Hepatocyte (in vitro differentiated cells): ENCODE measurements around the gene TMEM11. TPM values are rescaled to one million over a fixed set of nuclear protein-coding genes. Genes with fewer than 3 reads are reported as not detected.

Experiments
- DNase-seq: peaks from one replicate; pipeline ENCODE4 v3.0.0-alpha.2; 2016; ENCODE audit warnings: low spot score
- H2AFZ ChIP-seq: fragments of 200-600 bp; sonication (generic); 2 replicates; pipeline ENCODE4 v1.6.0; 2016; ENCODE audit warnings: antibody characterized with exemption, mild to moderate bottlenecking
- H3K27ac ChIP-seq: fragments of 200-600 bp; sonication (generic); 2 replicates; pipeline ENCODE4 v1.5.1; 2016; ENCODE audit warnings: mild to moderate bottlenecking
- H3K27me3 ChIP-seq: fragments of 200-600 bp; sonication (generic); 2 replicates; pipeline ENCODE4 v1.6.1; 2016
- H3K36me3 ChIP-seq: fragments of 200-600 bp; sonication (generic); replicated peaks from 2 replicates; pipeline ENCODE4 v1.5.1; 2016; ENCODE audit warnings: low read depth; ENCODE audit not compliant: insufficient read depth
- H3K4me1 ChIP-seq: fragments of 200-600 bp; sonication (generic); 2 replicates; pipeline ENCODE4 v1.5.1; 2016; ENCODE audit warnings: mild to moderate bottlenecking, moderate library complexity; ENCODE audit not compliant: insufficient read depth
- H3K4me2 ChIP-seq: fragments of 200-600 bp; sonication (generic); 2 replicates; pipeline ENCODE4 v1.6.0; 2016
- H3K4me3 ChIP-seq: fragments of 200-600 bp; sonication (generic); 2 replicates; pipeline ENCODE4 v1.5.1; 2016; ENCODE audit warnings: mild to moderate bottlenecking
- H3K79me2 ChIP-seq: fragments of 200-600 bp; sonication (generic); 2 replicates; pipeline ENCODE4 v1.6.0; 2017; ENCODE audit warnings: mild to moderate bottlenecking
- H3K9me2 ChIP-seq: fragments of 200-600 bp; sonication (generic); replicated peaks from 2 replicates; pipeline ENCODE4 v1.6.0; 2017; ENCODE audit warnings: mild to moderate bottlenecking; ENCODE audit not compliant: insufficient read depth
- H3K9me3 ChIP-seq: fragments of 200-600 bp; sonication (generic); 2 replicates; pipeline ENCODE4 v1.5.1; 2016; ENCODE audit warnings: low read depth, mild to moderate bottlenecking
- H4K20me1 ChIP-seq: fragments of 200-600 bp; sonication (generic); 2 replicates; pipeline ENCODE4 v1.6.0; 2016; ENCODE audit warnings: mild to moderate bottlenecking; ENCODE audit not compliant: insufficient read depth, poor library complexity, severe bottlenecking
- EZH2 ChIP-seq: fragments of 200-600 bp; sonication (generic); IDR thresholded peaks from 2 replicates; pipeline ENCODE4 v1.6.1; 2016; ENCODE audit warnings: antibody characterized with exemption, mild to moderate bottlenecking, borderline replicate concordance
- EZH2phosphoT487 ChIP-seq: fragments of 200-600 bp; sonication (generic); IDR thresholded peaks from one replicate; pipeline ENCODE4 v1.6.1; 2018; ENCODE audit warnings: antibody characterized with exemption, mild to moderate bottlenecking, low read depth, moderate library complexity; ENCODE audit not compliant: unreplicated experiment, severe bottlenecking
- WGBS: methylation state at CpG from one replicate; pipeline ENCODE4 v1.1.6; 2016; ENCODE audit warnings: low lambda C conversion rate; ENCODE audit errors: missing lambda C conversion rate; 5-methylcytosine and 5-hydroxymethylcytosine counted together
- polyA plus RNA-seq: library from polyadenylated mRNA; unstranded; fragments of >200 nt; fragmentation: Nextera tagmentation; extraction: Ambion mirVana; gene quantifications from 2 replicates; pipeline ENCODE4 v1.2.1, GENCODE V29; 2016
- total RNA-seq: library from RNA; depleted of rRNA; stranded (reverse); fragments of >200 nt; gene quantifications from 2 replicates; pipeline ENCODE4 v1.2.3, GENCODE V29; 2014
- TF ChIP-seq, protein P1 (sequence below): fragments of 200-600 bp; sonication (generic); IDR thresholded peaks from 2 replicates; pipeline ENCODE4 v1.5.1; 2016; ENCODE audit warnings: antibody characterized with exemption, mild to moderate bottlenecking; ENCODE audit not compliant: poor library complexity

TMEM11 gene
- total and polyA plus RNA-seq, 2 experiments from 2014 or later, result 21.6 to 78.1 TPM

DNA sequence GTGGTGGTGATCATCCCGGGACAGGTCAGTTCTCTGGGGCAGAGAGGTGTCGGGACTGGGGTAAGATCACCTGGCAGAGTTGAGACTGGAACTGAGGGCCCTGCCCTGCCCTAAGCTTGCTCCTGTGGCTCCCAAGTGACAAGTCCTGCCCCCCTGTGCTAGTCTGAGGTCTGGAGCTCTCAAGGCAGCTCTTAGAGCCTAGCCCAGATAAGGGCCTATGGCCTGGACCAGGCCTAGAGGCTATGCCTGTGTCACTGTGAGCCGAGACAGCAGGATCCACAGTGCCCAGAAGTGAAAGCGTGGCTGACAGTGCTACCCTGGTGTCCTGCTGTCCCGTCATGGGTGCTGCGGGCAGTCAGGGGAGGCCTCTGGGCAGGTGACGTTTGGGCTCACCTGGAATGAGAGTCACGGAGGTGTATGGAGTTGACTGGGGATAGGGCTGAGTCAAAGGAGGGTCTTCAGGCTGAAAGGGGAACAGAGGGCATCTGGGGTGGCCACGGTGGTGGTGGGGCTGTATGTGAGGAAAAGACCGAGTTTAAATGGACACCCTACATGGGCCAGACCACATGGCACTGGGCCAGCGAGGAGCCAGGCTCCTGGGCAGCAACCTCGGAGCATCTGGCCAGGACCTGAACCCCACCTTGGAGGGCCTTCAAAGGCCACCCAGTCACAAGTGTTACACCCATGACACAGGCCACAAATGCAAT lies 33.7 kb upstream of the TMEM11 start:
- H3K27ac ChIP-seq, result no peak overlapping the region
- no peak for TF ChIP-seq EZH2phosphoT487
- WGBS, result 94% methylated on average over 12 of the region's 12 CpGs
- no peaks in the 10 kb centered on the region for H3K4me1 ChIP-seq
- peaks cover 3% of the 10 kb centered on the region for H3K79me2 ChIP-seq
- no peaks in the 10 kb centered on the region for H3K9me2 ChIP-seq
- H3K4me2 ChIP-seq, result no peak overlapping the region
- no peaks in the 10 kb centered on the region for H3K9me3 ChIP-seq
- no peak for DNase-seq
- H3K36me3 ChIP-seq, result no peaks in the 10 kb centered on the region
- no peak overlapping the region for H2AFZ ChIP-seq
- no peaks in the 10 kb centered on the region for H3K27me3 ChIP-seq
- H4K20me1 ChIP-seq, result no peaks in the 10 kb centered on the region
- no peak overlapping the region for H3K4me3 ChIP-seq

DNA sequence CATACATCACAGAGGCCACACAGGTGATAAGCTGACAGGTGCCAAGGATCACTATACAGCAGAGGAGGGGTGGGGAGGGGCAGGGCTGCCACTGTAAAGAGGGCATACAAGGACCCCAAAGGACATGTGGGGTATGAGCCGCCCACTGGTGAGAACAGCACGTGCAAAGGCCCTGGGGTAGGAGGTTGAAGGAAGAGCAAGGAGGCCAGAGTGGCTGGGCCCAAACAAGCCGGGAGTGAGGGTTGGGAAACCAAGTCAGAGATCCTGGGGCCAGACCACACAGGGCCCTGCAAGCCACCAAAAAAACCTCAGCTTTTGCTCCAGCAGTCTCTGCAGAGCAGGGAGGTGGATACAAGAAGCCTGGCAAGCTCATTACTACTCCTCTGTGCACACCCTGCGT lies 32.7 kb upstream of the TMEM11 start:
- Histone ChIP-seq H3K27ac (no peak overlapping the region), H3K79me2 (no peaks in the 10 kb centered on the region), H4K20me1 (no peaks in the 10 kb centered on the region), H3K4me1 (no peaks in the 10 kb centered on the region), H3K9me3 (no peaks in the 10 kb centered on the region), H3K27me3 (no peaks in the 10 kb centered on the region), H3K4me3 (no peak overlapping the region), H2AFZ (no peak overlapping the region), H3K36me3 (no peaks in the 10 kb centered on the region), H3K4me2 (no peak overlapping the region), H3K9me2 (no peaks in the 10 kb centered on the region)
- 96% methylated on average over 4 of the region's 4 CpGs for WGBS
- DNase-seq, result no peak
- TF ChIP-seq, protein P1, sequence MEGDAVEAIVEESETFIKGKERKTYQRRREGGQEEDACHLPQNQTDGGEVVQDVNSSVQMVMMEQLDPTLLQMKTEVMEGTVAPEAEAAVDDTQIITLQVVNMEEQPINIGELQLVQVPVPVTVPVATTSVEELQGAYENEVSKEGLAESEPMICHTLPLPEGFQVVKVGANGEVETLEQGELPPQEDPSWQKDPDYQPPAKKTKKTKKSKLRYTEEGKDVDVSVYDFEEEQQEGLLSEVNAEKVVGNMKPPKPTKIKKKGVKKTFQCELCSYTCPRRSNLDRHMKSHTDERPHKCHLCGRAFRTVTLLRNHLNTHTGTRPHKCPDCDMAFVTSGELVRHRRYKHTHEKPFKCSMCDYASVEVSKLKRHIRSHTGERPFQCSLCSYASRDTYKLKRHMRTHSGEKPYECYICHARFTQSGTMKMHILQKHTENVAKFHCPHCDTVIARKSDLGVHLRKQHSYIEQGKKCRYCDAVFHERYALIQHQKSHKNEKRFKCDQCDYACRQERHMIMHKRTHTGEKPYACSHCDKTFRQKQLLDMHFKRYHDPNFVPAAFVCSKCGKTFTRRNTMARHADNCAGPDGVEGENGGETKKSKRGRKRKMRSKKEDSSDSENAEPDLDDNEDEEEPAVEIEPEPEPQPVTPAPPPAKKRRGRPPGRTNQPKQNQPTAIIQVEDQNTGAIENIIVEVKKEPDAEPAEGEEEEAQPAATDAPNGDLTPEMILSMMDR, result no peak
- TF ChIP-seq EZH2 (no peak), EZH2phosphoT487 (no peak)

DNA sequence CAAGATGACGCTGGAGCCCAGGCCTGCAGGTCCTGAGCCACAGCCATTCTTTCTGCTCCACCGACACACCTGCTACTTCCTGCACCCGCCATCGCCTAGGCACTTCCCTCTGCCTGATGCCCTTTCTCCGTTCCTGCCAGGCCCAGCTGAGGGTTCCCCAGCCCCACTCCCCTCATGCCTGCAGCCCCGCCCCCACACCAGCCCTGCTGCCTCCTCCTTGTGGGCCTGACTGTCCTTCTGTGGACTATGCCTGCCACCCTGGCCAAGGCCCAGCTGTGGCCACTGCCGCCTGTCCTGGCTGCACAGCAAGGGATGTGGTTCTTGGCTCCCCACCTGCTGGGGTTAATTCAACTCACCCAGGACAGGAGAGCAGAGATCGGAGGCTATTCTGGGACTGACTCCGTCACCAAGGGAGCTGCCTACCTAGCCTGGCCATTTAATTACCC lies 31.7 kb upstream of the TMEM11 start:
- Histone ChIP-seq H3K9me2 (no peaks in the 10 kb centered on the region), H4K20me1 (no peaks in the 10 kb centered on the region), H3K27me3 (no peaks in the 10 kb centered on the region), H2AFZ (no peak overlapping the region), H3K36me3 (no peaks in the 10 kb centered on the region), H3K9me3 (no peaks in the 10 kb centered on the region), H3K4me1 (no peaks in the 10 kb centered on the region), H3K27ac (no peak overlapping the region), H3K79me2 (no peaks in the 10 kb centered on the region), H3K4me2 (no peak overlapping the region), H3K4me3 (no peak overlapping the region)
- DNase-seq, result no peak
- TF ChIP-seq, protein P1, result no peak
- TF ChIP-seq EZH2phosphoT487 (no peak), EZH2 (no peak)
- 87% methylated on average over 9 of the region's 9 CpGs for WGBS

- no peaks in the 10 kb centered on the region for H3K9me2 ChIP-seq
- H3K27ac ChIP-seq, result no peak overlapping the region
- 81% methylated on average over 23 of the region's 23 CpGs for WGBS
- H3K36me3 ChIP-seq, result no peaks in the 10 kb centered on the region
- no peaks in the 10 kb centered on the region for H3K79me2 ChIP-seq
- no peak overlapping the region for H3K4me2 ChIP-seq
- H4K20me1 ChIP-seq, result no peaks in the 10 kb centered on the region
- no peaks in the 10 kb centered on the region for H3K9me3 ChIP-seq
- no peaks in the 10 kb centered on the region for H3K4me1 ChIP-seq
- peak; percentile 35 for DNase-seq
- no peak overlapping the region for H3K4me3 ChIP-seq
- H2AFZ ChIP-seq, result no peak overlapping the region
- TF ChIP-seq EZH2 (no peak), EZH2phosphoT487 (no peak)
- TF ChIP-seq, protein P1, result no peak
- H3K27me3 ChIP-seq, result no peaks in the 10 kb centered on the region
Observed at GRCh38 chr17:21243516-21244303, 29.7 kb upstream of the TMEM11 start.
